Ishikawa (cell line): ENCODE results near the gene TSGA10IP.

ENCODE experiments used
- TAF1 ChIP-seq: IDR thresholded peaks from 2 replicates; pipeline ENCODE4 v1.6.1; 2012; ENCODE audit warnings: low read depth, mild to moderate bottlenecking
- USF1 ChIP-seq: IDR thresholded peaks from 2 replicates; pipeline ENCODE4 v1.6.1; 2012
- YY1 ChIP-seq: IDR thresholded peaks from 2 replicates; pipeline ENCODE4 v1.6.1; 2012; ENCODE audit warnings: low read depth

- no peak for TF ChIP-seq TAF1
- no peak for TF ChIP-seq YY1
- TF ChIP-seq USF1, result no peak
Observed at GRCh38 chr11:65945941-65946558, 770 bp downstream of the TSGA10IP start.
